ENCODE results near the gene CD300LG. TPM values are rescaled to one million over a fixed set of nuclear protein-coding genes. Genes with fewer than 3 reads are reported as not detected.

CD300LG gene
- total and polyA plus RNA-seq, 2 donors (not counting 1 experiment from before 2014, with no cell fraction given), result not detected

DNA sequence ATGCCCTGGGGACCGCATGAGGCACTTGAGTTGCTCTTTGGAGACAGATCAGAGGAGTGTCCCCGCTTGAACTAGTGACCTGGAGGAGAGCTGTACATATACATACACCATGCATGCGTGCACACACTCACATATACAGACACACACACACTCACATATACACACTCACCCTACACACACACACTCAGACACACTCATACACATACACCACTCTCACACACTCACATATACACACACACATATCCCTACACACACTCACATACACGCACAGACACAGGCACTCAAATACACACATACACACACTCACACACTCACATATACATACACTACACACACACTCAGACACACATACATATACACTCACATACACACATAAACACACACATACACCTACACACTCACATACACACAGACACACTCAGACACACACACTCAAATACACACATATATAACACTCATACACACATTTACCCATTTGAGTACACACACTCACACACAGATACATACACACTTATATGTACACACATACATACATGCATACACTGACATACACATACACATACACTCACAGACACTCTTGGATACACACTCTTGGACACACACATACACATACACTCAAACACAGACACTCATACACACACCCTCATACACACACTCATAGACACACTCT, 65.8 kb downstream of the CD300LG start:
- Histone ChIP-seq H3K36me3 (ENCODE audit: control insufficient read depth, insufficient read depth, low read length) (no peaks in the 10 kb centered on the region), H3K9me3 (ENCODE audit: control insufficient read depth, insufficient read depth, low read depth, low read length) (no peaks in the 10 kb centered on the region), H3K79me2 (ENCODE audit: control insufficient read depth, insufficient read depth, low read length) (no peaks in the 10 kb centered on the region), H3K4me2 (ENCODE audit: extremely low read depth, insufficient read depth, low read length) (no peak overlapping the region), H3K4me1 (ENCODE audit: control insufficient read depth, extremely low read depth, insufficient read depth, low read length) (no peaks in the 10 kb centered on the region), H3K9ac (ENCODE audit: insufficient read depth, low read length) (no peak overlapping the region), H3K27me3 (ENCODE audit: control insufficient read depth, insufficient read depth, low read length) (peaks cover 24% of the 10 kb centered on the region), H3K4me3 (replicated peaks in 1 of 4; ENCODE audit: control extremely low read depth in 1 of 4, insufficient read depth in 1 of 4, low read depth in 3 of 4, low read length in 4 of 4) (no peak overlapping the region), H4K20me1 (ENCODE audit: control insufficient read depth, extremely low read depth, insufficient read depth, low read length) (no peaks in the 10 kb centered on the region), H3K27ac (ENCODE audit: insufficient read depth, low read length) (no peak overlapping the region), H2AFZ (ENCODE audit: low read length) (no peak overlapping the region)
- no peak for DNase-seq (ENCODE audit: low read depth in 2 of 2)
- TF ChIP-seq, protein P1, sequence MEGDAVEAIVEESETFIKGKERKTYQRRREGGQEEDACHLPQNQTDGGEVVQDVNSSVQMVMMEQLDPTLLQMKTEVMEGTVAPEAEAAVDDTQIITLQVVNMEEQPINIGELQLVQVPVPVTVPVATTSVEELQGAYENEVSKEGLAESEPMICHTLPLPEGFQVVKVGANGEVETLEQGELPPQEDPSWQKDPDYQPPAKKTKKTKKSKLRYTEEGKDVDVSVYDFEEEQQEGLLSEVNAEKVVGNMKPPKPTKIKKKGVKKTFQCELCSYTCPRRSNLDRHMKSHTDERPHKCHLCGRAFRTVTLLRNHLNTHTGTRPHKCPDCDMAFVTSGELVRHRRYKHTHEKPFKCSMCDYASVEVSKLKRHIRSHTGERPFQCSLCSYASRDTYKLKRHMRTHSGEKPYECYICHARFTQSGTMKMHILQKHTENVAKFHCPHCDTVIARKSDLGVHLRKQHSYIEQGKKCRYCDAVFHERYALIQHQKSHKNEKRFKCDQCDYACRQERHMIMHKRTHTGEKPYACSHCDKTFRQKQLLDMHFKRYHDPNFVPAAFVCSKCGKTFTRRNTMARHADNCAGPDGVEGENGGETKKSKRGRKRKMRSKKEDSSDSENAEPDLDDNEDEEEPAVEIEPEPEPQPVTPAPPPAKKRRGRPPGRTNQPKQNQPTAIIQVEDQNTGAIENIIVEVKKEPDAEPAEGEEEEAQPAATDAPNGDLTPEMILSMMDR (conservative IDR thresholded peaks at IDR 0.05 in 1 of 2, IDR thresholded peaks at IDR 0.05 in 1 of 2; ENCODE audit: low read depth in 1 of 2, low read length in 2 of 2), result no peak
- no peak for TF ChIP-seq EZH2 (IDR thresholded peaks at IDR 0.05; ENCODE audit: low read length, missing control alignments)

Other genes starting within 250 kb of the CD300LG start
- not detected in 2 replicates for gene MEOX1, start 185.3 kb upstream of the CD300LG start, total RNA-seq
- not detected in 2 replicates for gene MEOX1, start 185.3 kb upstream of the CD300LG start, polyA plus RNA-seq
- not detected in 2 replicates for gene SOST, start 88.4 kb upstream of the CD300LG start, total RNA-seq
- gene SOST, start 88.4 kb upstream of the CD300LG start, polyA plus RNA-seq, result not detected in 2 replicates
- 43.4 and 51.2 TPM in 2 replicates for gene DUSP3, start 68.2 kb upstream of the CD300LG start, total RNA-seq
- 54.0 and 55.9 TPM in 2 replicates for gene DUSP3, start 68.2 kb upstream of the CD300LG start, polyA plus RNA-seq
- under 0.01 TPM in 1 of 2 replicates, not detected in the other for gene CFAP97D1, start 66.7 kb upstream of the CD300LG start, total RNA-seq
- gene CFAP97D1, start 66.7 kb upstream of the CD300LG start, polyA plus RNA-seq, result 0.02 and 0.03 TPM in 2 replicates
- 4.4 and 6.9 TPM in 2 replicates for gene MPP3, start 14.0 kb upstream of the CD300LG start, total RNA-seq
- gene MPP3, start 14.0 kb upstream of the CD300LG start, polyA plus RNA-seq, result 4.6 and 5.7 TPM in 2 replicates
- gene MPP2, start 60.4 kb downstream of the CD300LG start, total RNA-seq, result 1.3 and 2.1 TPM in 2 replicates
- 1.2 and 1.9 TPM in 2 replicates for gene MPP2, start 60.4 kb downstream of the CD300LG start, polyA plus RNA-seq
- not detected in 2 replicates for gene PPY, start 95.3 kb downstream of the CD300LG start, total RNA-seq
- gene PPY, start 95.3 kb downstream of the CD300LG start, polyA plus RNA-seq, result not detected in 2 replicates
- gene PYY, start 106.8 kb downstream of the CD300LG start, total RNA-seq, result 0.33 TPM in 1 of 2 replicates, not detected in the other
- gene PYY, start 106.8 kb downstream of the CD300LG start, polyA plus RNA-seq, result not detected in 2 replicates
- 3.3 and 7.4 TPM in 2 replicates for gene NAGS, start 157.4 kb downstream of the CD300LG start, total RNA-seq
- gene NAGS, start 157.4 kb downstream of the CD300LG start, polyA plus RNA-seq, result 0.58 and 0.95 TPM in 2 replicates
- gene TMEM101, start 167.8 kb downstream of the CD300LG start, total RNA-seq, result 99.4 and 107 TPM in 2 replicates
- gene TMEM101, start 167.8 kb downstream of the CD300LG start, polyA plus RNA-seq, result 26.0 and 32.3 TPM in 2 replicates
- 21.8 and 25.6 TPM in 2 replicates for gene LSM12, start 219.5 kb downstream of the CD300LG start, total RNA-seq
- 79.3 and 86.4 TPM in 2 replicates for gene LSM12, start 219.5 kb downstream of the CD300LG start, polyA plus RNA-seq
- gene G6PC3, start 223.6 kb downstream of the CD300LG start, total RNA-seq, result 12.3 and 40.0 TPM in 2 replicates
- 76.1 and 113 TPM in 2 replicates for gene G6PC3, start 223.6 kb downstream of the CD300LG start, polyA plus RNA-seq

Data from fibroblast of lung (primary cell).